Measurements from ENCODE around the gene HS2ST1.
A peak's percentile ranks its signal among the peaks of the same experiment; 100 is the strongest.

The HS2ST1 gene

DNA sequence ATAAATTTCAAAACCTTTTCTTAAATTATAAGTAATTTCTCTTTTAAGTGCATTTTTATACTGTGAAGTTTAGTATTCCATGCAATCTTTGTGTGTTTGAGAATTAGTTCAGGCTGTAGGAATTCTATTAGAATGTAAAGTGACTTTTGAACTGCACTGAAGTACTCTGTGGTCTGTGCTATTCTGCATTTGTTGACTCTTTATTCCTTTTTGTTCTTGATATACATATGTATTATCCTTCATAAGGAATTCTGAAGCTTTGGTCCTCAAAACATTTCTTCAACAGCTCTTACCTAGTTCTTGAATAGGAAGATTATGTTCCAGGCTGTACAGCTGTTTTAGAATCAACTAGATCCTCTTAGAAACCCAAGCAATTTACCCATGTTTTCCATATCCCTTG lies 158.0 kb downstream of the HS2ST1 start:
- no peak for DNase-seq (ENCODE audit: low spot score)

DNA sequence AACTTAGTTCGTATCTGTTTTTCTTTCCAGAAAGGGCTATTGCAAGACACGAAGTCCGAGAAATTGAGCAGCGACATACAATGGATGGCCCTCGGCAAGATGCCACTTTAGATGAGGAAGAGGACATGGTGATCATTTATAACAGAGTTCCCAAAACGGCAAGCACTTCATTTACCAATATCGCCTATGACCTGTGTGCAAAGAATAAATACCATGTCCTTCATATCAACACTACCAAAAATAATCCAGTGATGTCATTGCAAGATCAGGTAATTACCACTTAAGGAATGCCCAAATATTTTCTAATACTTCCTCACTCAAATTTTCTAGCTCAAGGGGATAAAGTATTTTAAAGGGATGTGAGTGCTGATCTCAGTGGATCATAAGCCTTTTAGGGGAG lies 158.5 kb downstream of the HS2ST1 start:
- no peak for DNase-seq (ENCODE audit: low spot score)

DNA sequence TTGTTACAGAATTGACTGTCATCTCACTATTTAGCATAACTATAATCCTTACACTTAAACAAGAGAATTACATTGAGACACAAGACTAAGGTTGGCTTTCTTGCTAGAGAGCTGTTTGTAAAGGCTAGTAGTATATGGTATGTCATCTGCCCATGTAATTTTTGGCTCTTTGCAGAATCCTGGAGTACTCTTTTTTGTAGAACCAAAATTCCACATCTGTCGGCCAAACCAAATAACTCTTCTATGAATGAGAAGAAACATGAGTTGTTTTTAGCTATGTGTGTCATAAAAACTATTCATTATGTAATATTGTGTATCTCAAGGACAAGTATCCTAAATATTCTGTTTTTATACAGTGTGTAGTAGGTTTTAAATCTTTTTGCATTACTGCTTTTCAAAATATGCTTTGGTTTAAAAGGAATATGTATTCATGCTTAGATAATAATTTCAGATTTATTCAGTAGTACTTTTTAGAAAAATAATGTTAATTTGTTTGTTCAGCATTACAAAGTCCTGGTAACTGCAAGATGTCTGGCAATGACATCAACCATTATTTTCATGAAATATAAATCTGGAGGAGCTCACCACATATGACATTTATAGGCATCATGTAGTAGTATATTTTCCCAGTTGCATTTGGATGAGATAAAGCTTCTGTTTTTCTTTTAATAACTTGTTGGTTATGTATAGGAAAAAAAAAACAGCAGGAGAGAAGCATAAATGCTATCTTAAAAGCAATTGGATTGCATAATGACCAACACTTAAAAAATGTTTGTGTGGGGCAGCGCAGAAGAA lies 159.8 kb downstream of the HS2ST1 start:
- DNase-seq (ENCODE audit: low spot score) = no peak

DNA sequence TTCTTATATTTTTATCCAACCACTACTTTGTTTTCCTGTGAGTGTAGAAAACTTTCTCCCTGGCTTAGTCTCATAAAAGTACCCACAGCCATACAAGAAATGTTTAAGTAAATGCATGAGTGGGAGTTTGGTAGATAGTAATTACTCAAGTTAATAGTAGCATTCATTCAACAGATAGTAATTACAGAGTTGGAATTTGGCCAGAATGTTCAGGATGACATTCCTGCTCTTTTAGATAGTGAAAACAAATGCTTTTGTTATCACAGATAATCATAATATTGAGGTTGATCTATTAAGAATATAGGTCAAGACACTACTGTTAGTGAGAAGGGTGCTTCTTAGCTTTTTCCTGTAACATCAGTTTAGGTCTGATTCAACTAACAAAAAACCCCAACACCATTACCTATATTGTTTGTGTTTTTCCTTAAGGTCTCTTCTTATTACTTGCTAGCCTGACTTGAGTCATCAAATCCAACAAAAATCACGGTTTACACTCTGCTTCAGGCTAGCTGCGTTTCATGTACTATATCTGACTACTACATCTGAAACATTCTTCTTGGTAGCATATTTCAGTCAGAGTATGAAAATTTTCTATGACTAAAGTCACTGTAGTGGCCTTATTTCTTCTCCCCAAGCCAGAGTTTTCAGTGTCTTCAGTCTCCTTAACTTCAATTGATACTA lies 163.7 kb downstream of the HS2ST1 start:
- no peak for DNase-seq (ENCODE audit: low spot score)

DNA sequence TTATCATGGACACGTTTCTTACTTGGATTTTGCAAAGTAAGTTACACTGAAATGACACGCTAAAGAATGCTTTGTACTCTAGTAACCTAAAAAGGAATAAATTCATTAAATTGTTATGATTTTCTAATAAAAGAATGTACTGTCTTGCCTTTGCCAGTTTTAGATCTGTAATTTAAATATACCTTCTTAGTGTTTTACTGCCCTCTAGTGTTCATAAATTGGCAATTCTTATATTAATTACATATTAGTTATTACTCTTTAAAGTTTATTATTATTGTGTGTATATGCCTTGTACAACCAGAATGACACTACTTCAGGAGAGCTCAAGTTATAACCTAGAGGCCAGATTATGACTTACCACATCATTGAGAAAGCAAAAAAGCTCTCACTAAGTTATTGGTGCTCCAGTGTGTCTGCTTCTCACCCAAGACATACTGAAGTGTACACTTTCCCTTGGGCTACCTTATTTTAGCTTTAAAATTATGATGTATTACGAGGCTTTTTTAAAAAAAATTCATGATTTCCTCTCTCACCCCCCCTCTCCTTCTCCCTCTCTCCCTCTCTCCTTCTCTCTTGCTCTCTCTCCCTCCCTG lies 169.9 kb downstream of the HS2ST1 start:
- DNase-seq (ENCODE audit: low spot score) = peak; percentile 37

DNA sequence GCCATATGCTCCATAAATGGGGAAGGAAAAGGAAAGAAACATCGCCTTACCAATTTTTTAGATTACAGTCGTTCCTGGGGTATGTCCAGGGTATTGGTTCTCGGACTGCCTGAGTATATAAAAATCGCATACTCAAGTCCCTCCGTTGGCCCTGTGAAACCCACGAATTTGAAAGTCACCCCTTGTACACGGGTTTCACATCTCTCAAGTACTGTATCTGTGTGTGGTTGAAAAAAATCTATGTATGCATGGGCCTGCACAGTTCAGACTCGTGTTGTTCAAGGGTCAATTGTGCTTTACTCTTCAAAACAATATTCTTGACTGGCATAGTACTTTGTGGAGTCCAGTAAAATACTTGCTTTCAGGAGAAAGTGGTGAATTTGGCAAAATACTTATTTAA lies 171.7 kb downstream of the HS2ST1 start:
- no peak for DNase-seq (ENCODE audit: low spot score)

DNA sequence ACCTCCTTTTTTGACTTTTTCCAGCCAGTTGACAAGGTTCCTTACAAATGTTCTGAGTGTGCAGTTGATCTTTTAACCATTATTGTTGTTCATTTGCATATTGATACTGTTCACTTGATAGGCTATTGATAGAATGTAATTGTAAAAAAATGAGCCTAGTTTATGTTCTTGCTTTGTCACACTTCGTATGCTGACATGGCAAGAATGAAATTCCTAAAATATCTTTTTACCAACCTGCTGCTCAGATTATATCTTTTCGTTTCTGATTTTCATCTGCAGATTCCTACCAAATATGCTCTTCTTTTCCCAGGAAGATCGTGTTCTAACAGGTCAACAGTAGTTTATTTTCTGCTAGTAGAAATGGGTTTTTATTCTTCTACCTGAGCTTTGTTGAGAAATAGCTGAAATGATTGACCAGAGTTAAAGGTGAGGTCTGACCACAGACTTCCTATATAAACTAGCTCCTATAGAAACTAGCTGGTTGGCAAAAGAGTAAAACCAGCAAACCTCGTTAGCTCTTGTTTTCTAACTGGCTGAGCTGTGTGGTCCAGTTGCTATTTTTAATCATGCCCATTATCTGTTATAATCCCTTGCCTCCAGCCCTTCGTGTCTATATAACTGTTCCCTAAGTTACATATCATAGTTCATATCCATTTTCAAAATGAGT lies 174.8 kb downstream of the HS2ST1 start:
- no peak for DNase-seq (ENCODE audit: low spot score)

DNA sequence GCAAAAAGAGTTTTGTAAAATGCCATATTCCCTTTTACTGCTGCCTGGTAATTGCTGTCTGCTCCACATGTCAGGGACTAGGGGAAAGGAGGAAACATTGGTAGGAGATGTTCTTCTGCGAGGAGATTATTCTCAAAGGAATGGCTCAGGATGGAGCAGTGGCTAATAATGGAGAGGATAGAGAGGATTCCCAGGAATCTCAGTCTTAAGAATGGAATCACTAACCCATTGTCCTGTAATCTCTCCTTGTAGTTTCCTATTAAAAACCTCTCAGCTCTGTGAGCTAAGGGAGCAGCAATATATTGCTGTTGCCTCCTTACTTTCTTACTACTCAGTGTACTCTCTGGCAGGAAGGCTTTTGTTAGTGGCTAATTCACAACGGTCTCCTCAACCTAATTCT lies 175.4 kb downstream of the HS2ST1 start:
- DNase-seq (ENCODE audit: low spot score) = no peak

DNA sequence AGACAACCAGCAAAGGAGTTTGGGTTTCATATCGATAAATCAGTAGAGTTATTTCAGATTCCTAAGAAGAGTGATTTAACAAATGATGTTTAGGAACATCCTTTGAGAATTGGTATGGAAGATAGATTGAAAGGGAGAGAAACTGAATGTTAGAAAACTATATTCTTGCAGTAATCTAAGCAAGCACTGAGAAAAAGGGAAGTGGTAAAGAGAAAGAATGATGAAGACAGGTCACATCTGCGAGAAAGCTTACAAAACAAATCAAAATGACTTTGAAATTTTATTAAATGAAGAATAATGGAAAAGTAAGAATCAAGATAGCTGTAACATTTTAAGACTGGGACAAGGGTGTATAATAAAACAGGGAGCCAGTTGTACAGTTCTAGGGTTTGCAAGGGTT lies 177.0 kb downstream of the HS2ST1 start:
- no peak for DNase-seq (ENCODE audit: low spot score)

DNA sequence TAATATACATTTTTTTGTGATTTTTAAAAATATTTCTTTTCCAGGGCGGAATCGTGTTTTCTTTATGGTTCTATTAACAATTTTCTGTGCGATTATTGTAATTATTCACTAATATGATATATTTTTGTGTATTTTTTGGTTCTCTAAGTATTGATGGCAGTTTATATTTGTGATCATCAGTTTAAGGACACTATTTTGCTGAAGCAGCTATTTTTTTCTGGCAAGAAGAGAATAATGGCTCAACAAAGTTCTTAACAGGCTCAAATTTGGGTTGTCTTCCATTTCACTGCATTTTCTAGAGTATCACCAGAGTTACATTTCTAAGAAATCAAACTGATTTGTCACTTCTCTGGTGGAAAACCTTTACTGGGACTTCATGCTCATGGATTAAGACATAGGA lies 178.4 kb downstream of the HS2ST1 start:
- no peak for DNase-seq (ENCODE audit: low spot score)

DNA sequence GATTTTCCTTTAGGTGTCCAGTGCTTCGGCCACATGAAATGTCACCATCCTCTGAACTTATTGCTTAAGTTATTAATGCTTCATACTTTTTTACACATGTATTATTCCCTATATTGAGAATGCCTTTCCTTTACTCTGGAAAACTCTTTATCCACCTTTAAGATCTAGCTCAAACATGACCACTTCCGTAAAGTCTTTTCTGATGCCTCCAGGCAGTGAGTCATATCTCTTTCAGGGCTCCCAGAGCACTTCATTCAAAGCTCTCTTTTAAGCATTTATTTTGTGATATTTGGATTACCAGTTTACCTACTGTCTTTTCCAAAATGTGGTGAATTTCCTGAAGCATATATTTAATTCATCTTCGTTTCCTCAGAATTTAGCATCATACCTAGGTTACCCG lies 178.9 kb downstream of the HS2ST1 start:
- DNase-seq (ENCODE audit: low spot score) = no peak

DNA sequence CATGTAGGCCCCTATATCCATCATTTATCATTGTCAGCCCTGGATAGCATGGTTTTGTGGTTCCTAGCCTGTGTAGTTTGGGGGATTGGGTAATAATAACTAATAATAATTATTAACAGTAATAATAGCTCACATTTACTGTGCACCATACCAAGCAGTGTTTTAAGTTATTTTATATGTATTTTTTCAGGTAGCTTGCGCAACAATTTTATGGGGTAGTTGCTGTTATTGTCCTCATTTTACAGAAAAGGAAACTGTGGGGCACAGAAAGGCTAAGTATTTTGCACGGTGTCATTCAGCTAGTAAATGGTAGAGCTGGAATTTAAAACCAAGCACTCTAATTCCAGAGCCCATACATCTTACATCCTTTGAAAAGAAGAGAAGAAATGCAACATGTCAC lies 179.8 kb downstream of the HS2ST1 start:
- DNase-seq (ENCODE audit: low spot score) = no peak

DNA sequence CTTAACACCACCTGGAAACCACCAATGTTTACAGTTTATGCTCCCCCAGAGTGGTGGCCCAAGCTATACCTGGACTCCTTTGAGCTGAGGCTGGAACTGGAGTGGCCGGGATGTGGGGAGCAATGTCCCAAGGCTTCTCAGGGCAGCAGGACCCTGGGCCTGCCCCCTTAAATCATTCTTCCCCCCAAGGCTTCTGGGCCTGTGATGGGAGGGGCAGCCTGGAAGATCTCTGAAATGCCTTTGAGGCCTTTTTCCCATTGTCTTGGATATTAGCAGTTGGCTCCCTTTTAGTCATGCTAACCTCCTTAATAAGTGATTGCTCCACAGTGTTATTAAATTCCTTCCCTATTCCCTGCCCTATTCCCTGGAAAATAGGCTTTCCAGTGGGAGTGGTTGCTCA lies 185.8 kb downstream of the HS2ST1 start:
- no peak for DNase-seq (ENCODE audit: low spot score)

DNA sequence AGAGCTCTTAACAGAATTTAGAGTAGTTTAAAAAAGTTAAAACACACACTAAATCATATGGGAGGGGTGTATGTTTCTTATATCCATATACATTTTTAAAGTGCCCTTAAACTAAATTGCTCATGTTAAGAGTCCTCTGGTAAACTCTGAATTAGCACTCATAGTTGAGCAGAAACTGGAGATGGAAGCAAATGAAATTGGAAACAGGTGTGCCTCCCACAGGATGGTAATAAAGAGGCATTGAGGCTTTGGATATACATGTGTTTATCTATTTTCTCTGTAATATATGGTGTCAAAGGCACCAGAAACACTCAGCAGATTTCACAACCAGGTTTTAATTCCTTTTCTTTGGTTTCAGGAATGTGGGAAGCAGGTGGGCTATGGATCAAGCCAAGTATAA lies 188.6 kb downstream of the HS2ST1 start:
- DNase-seq (ENCODE audit: low spot score) = no peak

DNA sequence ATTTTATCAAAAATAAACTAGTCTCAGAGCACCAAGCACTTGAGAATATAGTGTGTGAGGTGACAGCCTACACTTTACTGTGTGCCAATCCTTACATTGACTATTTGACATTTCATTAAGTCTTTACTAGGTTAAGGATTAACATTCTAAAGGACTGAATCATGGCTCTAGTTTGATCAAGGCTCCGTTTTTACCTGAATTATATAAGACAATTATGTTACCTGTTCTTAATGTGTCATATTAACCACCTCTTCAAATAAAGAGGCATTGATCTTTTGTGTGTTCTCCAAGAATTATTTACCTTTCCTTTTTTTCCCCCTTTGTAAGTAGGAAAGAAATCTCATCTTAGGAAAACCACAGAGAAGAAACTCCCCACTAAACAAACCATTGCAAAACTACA lies 189.7 kb downstream of the HS2ST1 start:
- DNase-seq (ENCODE audit: low spot score) = no peak

DNA sequence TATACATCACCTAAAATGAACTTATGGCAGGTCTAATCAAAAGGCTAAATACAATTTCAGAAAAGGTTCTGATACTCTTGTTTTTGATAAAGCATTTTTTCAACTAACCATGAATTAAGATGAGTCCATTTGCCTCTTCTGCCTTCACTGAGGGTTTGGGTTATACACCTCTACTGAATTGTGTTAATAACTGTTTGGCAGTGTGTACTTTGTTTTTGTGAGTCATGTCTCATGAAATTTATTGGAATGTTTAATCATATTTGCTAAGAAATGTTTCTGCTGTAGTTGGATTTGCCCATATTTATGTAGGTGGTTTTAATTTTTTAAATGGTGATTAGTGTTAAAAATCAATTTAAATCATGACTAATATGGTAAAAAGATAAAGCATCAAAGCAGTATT lies 190.5 kb downstream of the HS2ST1 start:
- DNase-seq (ENCODE audit: low spot score) = no peak

DNA sequence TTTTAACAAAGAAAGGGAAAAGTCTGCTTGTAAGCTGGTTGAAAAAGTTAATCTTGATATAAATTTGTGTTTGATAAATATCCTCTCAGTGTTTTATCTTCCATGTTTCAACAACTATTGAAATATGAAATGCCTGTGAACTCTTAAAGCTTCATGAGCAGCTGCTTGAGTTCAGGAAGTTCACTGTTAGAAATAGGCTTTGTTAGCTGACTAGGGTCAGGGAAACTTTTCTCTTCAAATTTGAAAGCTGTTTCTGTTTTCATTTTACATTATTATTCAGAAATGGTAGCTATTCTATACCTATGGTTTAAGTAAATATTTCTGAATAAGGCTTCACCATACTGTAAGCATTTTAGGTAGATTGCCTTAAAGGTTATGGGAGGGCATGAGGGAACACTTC lies 191.7 kb downstream of the HS2ST1 start:
- DNase-seq (ENCODE audit: low spot score) = no peak

DNA sequence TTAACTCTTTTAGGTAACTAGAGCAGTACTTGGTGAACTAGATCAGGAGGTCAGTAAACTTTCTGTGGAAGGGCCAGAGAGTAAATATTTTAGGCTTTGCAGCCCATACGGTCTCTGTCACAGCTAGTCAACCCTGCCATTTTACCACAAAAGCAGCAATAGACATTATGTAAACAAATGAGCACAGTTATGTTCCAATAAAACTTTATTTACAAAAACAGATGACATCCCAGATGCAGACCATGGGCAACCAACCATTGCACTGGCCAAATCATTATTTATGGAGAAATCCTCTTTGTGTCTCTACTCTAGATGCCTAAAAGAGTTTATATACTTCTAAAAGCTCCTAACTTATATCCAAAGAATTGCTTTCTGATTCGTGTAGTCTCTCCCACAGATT lies 192.4 kb downstream of the HS2ST1 start:
- no peak for DNase-seq (ENCODE audit: low spot score)

DNA sequence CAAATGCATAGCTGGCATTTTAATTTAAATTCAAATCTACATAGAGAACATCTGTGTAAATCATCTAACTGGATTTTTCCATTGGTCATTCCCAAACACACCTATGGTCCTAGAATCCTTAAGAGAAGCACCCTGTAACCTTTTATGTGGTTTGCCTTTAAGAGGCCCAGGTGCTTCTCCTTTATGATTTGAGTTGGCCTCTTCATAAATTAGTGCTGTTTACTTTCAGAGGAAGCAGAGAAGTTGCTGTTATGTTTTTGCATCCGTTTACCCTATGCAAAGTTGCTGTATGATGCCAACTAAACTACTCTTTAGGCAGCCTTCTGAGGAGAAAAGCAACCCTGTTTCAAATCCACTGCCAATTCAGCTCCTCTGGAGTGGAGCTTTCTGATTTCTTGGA lies 193.8 kb downstream of the HS2ST1 start:
- DNase-seq (ENCODE audit: low spot score) = no peak

DNA sequence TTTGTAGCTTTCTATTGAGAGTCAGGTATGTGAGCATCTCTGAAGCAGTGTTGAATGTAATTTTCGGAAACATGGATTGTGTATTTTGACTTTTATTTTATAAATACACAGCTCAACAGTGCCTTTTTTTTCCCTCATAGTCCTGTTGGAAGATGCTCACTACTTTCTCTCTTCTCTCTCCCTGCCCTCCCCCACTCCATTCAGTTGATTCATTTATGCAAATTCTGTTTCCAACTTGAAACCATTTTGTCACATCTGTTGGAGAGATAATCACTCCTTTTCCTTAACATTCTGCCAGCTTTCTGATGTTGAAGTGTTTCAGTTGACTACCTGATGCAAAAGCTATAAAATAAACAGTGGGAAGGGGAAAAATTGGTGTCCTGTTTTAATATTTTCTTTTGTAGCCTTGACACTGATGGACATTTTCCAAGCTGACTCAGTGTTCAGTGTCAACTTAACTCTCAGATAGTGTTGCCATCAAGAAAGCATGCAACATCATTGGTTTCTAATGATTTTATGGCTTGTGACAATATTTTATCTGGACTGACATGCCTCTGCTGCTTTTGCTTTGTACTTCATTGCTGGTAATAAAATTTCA lies 194.5 kb downstream of the HS2ST1 start:
- DNase-seq (ENCODE audit: low spot score) = no peak

DNA sequence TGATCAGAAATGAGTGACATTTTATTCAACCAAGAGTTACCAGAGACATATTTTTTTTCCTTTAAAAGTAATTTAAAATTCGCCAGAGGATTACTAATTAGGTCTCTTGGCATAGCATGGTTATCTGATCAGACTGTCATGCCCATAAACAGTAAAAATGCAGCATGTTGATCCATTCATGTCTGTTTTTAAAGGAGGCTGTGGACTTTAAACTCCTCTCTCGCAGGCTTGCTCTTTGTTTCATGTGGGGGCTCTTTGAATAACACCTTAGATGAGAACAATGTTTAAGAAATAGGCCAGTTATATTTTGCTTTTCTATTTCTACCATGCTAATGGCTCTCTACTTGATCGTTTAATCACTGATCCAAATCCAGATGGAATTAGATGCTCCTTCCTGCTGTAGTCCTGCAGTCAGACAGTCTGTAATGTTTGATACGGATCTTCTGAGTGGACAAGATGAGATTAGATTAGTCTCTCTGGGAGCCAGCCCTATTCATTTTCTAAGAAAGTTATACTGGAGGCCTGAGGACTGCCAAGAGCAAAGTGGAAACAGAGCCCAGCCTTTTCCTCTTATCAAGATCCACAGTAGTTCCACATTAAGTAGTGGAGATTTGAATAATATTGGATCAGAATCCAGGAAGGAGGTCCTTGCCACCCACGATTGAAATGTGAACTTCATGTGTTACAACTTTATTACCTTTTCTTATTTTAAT lies 197.4 kb downstream of the HS2ST1 start:
- no peak for DNase-seq (ENCODE audit: low spot score)

DNA sequence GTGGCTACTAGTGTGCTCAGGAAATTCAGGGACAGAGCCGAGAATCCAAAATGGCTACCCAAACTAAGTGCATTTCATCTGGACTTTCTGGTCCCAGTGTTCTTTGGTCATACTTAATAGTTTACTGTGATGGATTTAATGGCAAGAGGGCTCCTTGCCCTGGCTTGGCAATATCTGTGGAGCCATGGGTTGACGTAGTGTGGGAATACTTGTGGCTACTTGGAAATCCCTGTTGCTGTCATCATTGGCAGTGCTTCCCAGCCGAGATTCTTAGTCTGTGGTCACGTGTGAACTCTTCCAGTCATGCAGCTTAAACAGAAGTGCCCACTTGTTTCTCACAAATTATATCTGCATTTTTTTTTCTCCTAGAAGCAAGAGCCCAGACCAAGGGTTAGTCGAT lies 198.9 kb downstream of the HS2ST1 start:
- DNase-seq (ENCODE audit: low spot score) = no peak

All from CD4-positive, alpha-beta T cell treated with Interleukin-2 at 100 ng/mL for 4 hours (primary cell).